GM23248 (cell line): Measurements from ENCODE around the gene UBALD2.

ENCODE experiments used
- EZH2 ChIP-seq: fragments of 200-600 bp; sonication (generic); IDR thresholded peaks from 2 replicates; pipeline ENCODE4 v1.6.1; 2018; ENCODE audit warnings: antibody characterized with exemption, mild to moderate bottlenecking; ENCODE audit not compliant: insufficient read depth, poor library complexity, severe bottlenecking
- EZH2phosphoT487 ChIP-seq: fragments of 200-600 bp; sonication (generic); IDR thresholded peaks from 2 replicates; pipeline ENCODE4 v1.6.1; 2018; ENCODE audit warnings: antibody characterized with exemption, moderate library complexity, mild to moderate bottlenecking, low read depth; ENCODE audit not compliant: insufficient read depth

- peak; percentile 87 for TF ChIP-seq EZH2
- TF ChIP-seq EZH2phosphoT487: 0 out of 2 replicates have a peak, but pooled peaks have one; percentile 64
Observed at GRCh38 chr17:76239538-76240274, 25.4 kb upstream of the UBALD2 start.
